ENCODE measurements around the gene RPS21. TPM values are rescaled to one million over a fixed set of nuclear protein-coding genes. Genes with fewer than 3 reads are reported as not detected.

Gene RPS21
- total RNA-seq, 1 experiment from 2014 or later = 1,761 TPM

GRCh38 chr20:62413025-62413570 lies 26.2 kb downstream of the RPS21 start:
- ATAC-seq (no peak), DNase-seq (ENCODE audit: low read depth, low spot score) (no peak)
- in situ Hi-C loops (cut with HindIII; ENCODE audit: low pct_unique_long_range_greater_than_20kb, low sequenced_read_pairs) (no loop called here), intact Hi-C loops (cut with micrococcal nuclease; ENCODE audit: unreplicated experiment) (no loop called here)
- Histone ChIP-seq H3K4me3 (ENCODE audit: low read depth in 2 of 2, low read length in 2 of 2) (no peak overlapping the region), H3K4me1 (ENCODE audit: control insufficient read depth, insufficient read depth, low read length) (peaks cover 12% of the 10 kb centered on the region), H3K27me3 (ENCODE audit: control insufficient read depth, insufficient read depth, low read length) (no peaks in the 10 kb centered on the region), H3K36me3 (ENCODE audit: control insufficient read depth, insufficient read depth, low read length) (no peaks in the 10 kb centered on the region), H3K27ac (ENCODE audit: low read length) (no peak overlapping the region), H3K9me3 (ENCODE audit: control insufficient read depth, insufficient read depth, low read depth, low read length) (no peaks in the 10 kb centered on the region)
- TF ChIP-seq SIN3A (IDR thresholded peaks at IDR 0.05; ENCODE audit: borderline replicate concordance, insufficient read depth, low read depth, low read length) = no peak
- no peak for TF ChIP-seq TCF7L2 (IDR thresholded peaks at IDR 0.05; ENCODE audit: low read depth, low read length)
- no peak for TF ChIP-seq POLR2AphosphoS5 (IDR thresholded peaks at IDR 0.05; ENCODE audit: low read depth, low read length)
- no peak for TF ChIP-seq CTCF (IDR thresholded peaks at IDR 0.05)
- TF ChIP-seq, protein P1, sequence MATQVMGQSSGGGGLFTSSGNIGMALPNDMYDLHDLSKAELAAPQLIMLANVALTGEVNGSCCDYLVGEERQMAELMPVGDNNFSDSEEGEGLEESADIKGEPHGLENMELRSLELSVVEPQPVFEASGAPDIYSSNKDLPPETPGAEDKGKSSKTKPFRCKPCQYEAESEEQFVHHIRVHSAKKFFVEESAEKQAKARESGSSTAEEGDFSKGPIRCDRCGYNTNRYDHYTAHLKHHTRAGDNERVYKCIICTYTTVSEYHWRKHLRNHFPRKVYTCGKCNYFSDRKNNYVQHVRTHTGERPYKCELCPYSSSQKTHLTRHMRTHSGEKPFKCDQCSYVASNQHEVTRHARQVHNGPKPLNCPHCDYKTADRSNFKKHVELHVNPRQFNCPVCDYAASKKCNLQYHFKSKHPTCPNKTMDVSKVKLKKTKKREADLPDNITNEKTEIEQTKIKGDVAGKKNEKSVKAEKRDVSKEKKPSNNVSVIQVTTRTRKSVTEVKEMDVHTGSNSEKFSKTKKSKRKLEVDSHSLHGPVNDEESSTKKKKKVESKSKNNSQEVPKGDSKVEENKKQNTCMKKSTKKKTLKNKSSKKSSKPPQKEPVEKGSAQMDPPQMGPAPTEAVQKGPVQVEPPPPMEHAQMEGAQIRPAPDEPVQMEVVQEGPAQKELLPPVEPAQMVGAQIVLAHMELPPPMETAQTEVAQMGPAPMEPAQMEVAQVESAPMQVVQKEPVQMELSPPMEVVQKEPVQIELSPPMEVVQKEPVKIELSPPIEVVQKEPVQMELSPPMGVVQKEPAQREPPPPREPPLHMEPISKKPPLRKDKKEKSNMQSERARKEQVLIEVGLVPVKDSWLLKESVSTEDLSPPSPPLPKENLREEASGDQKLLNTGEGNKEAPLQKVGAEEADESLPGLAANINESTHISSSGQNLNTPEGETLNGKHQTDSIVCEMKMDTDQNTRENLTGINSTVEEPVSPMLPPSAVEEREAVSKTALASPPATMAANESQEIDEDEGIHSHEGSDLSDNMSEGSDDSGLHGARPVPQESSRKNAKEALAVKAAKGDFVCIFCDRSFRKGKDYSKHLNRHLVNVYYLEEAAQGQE (IDR thresholded peaks at IDR 0.05; ENCODE audit: insufficient read depth in 1 of 2, low read depth in 2 of 2, low read length in 1 of 2) = no peak
- ChIA-PET POLR2A (no interaction called here), CTCF (no interaction called here)
- BruUV-seq (replicated peaks) = no TSS peak

DNA sequence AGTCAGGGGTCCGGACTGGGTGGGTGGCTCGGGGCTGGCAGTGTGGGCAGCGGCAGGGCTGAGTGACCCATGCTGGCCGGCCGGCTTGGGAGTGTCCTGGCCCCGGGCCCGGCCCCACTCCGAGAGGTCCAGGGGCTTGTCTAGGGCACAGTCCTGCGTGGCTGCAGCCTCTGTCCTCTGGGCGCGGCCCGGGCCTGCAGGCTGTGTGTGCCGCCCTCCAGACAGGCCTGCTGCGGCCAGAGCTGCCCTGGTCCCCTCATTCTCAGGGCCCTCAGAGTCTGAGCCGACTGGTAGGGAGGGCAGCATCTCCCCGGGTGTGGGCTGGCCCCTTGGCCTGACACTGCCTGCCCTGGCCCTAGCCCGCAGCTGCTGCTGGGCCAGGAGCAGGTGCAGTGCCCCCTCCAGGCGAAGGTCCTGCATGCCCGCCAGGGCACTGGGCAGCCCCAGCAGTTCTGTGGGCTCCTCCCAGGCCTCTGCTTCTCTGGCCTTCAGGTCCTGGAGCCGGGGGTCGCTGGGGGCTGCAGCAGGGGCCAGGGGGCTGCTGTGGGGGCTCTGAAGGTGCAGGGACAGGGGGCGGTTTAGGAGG lies 27.1 kb downstream of the RPS21 start:
- BruUV-seq (replicated peaks) = no TSS peak

More for the DNA sequence above, 27.1 kb downstream of the RPS21 start:
- TF ChIP-seq, protein P1 (IDR thresholded peaks at IDR 0.05; ENCODE audit: insufficient read depth in 1 of 2, low read depth in 2 of 2, low read length in 1 of 2) = no peak
- TF ChIP-seq CTCF (IDR thresholded peaks at IDR 0.05) = peak; percentile 80; the same call in 1 of the 2 replicates
- Histone ChIP-seq H3K27me3 (ENCODE audit: control insufficient read depth, insufficient read depth, low read length) (no peaks in the 10 kb centered on the region), H3K9me3 (ENCODE audit: control insufficient read depth, insufficient read depth, low read depth, low read length) (no peaks in the 10 kb centered on the region), H3K27ac (ENCODE audit: low read length) (no peak overlapping the region), H3K36me3 (ENCODE audit: control insufficient read depth, insufficient read depth, low read length) (no peaks in the 10 kb centered on the region), H3K4me1 (ENCODE audit: control insufficient read depth, insufficient read depth, low read length) (peaks cover 12% of the 10 kb centered on the region), H3K4me3 (ENCODE audit: low read depth in 2 of 2, low read length in 2 of 2) (no peak overlapping the region)
- peak; percentile 62 for ATAC-seq
- intact Hi-C loops (cut with micrococcal nuclease; ENCODE audit: unreplicated experiment) = no loop called here
- in situ Hi-C loops (cut with HindIII; ENCODE audit: low pct_unique_long_range_greater_than_20kb, low sequenced_read_pairs) = no loop called here
- ChIA-PET CTCF (interaction anchor here (1.0 kb wide), 1 partner anchor 107 kb away, joined by 3 read pairs; no protein-coding TSS in a partner anchor), POLR2A (no interaction called here)
- no peak for DNase-seq (ENCODE audit: low read depth, low spot score)
